ENCODE results near the gene TXNDC2.

Gene TXNDC2

DNA sequence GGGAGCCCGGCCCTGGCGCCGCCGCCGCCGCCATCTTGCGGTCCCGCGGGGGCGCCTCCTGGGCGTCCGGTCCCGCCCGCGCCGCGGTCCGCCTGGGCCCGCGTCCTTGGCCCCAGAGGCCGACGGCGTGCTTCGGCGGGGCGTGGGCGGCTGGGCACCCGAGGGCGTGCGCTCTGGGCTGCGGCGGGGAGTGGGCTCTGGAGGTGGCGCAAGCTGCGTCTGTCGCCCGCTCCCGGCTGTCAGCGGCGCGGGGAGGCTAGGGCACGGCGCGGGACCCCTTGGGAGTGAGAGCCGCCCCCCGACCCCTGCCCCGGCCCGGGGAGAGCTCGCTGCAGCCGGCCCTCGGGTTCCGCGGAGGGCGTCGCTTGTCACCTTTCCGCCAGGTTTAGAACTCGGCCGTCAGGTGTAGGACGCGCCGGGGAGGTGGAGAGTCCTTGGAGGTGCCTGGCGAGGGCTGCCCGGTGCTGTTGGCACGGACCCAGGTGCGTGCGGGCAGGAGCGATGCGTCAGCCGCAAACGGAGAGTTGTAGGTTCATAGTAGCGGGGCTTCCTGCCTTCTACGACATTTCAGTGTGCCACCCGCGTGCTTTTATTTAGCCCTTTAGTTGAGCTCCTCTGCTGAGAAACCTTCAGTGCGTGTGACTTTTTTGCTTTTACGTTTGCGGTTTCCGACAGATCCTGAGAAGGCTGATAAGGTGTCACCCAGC is 29.0 kb downstream of the TXNDC2 start:
- peak; percentile 83 for DNase-seq

- no peak for DNase-seq
Observed at GRCh38 chr18:9915291-9916076, 29.7 kb downstream of the TXNDC2 start.

- no peak for DNase-seq
Observed at GRCh38 chr18:9916077-9916639, 30.4 kb downstream of the TXNDC2 start.

DNA sequence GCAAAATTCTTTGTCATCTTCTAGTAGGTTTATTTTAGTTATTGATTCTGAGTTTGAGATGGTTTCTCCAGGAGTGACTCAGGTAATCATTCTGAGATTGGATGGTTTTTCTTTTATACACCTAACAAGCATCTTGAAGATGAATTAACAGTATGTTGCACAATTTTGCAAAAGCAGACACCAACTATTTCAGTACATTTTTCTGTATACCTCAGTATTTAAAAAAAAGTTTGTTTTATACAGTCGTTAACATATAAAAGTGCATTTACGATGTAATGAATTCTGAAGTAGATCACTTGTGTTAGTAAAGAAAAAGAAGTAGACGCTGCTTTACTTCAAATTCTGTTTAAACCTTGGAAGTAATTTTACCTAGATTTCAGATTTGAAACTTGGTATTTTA is 31.0 kb downstream of the TXNDC2 start:
- no peak for DNase-seq

GRCh38 chr18:9918016-9918680 is 32.4 kb downstream of the TXNDC2 start:
- DNase-seq = no peak

- DNase-seq = no peak
Observed at GRCh38 chr18:9919564-9920232, 33.9 kb downstream of the TXNDC2 start.

DNA sequence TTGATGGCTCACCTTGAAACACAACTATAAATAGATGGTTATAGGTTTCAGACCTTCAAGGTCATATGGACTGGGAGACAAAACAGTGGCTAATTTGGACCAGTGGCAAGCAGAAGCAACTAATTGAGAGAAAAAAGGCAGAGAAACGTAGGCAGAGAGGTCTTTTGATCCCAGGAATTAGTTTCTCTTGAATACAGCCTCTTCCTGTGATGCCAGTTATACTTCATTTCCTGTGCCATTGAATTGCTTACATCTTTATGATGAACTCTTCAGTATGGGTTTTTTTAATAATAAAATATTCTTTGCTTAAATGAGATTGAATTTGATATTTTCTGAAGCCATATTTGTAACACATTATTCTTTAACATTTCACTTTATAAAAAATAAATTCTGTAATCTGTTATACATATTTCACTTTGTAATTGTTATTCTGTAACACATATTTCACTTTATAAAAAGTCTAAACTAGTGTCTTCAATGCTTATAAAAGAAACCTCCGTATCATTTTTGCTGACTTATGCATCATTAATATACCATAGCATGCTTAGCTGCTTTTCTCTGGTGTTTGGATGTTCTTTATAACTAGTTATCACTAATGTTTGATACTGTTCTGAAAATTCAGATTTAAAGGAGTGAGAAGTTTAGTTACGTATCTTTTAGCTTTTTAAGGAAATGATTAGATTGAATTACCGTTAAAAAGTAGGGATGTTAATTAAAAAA is 37.0 kb downstream of the TXNDC2 start:
- no peak for DNase-seq

DNA sequence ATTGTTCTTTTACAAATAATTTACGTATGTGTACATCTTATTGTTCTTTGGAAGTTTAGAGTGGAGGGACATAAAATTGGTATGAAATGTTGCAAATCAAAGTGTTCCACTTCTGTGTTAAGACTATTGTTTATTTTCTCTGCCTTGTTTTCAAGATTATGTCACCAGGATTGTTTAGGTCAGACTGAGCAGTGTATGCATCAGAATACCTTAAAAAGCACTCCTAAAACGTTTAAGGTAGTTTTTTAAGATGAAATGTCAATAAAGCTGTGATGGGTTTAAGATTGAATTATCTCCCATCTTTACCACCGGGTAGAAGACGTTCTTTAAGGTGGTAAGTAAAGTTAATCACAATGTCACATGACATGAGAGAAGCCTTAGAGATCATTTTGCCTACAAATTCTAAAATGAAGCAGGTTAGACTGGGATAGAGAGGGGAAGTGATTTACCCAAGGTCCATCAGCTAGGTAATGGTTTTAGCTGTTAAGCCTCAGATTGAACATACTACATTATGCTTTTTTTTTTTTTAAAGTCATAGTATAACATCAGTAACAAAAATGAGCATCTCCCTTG is 38.7 kb downstream of the TXNDC2 start:
- no peak for DNase-seq

DNA sequence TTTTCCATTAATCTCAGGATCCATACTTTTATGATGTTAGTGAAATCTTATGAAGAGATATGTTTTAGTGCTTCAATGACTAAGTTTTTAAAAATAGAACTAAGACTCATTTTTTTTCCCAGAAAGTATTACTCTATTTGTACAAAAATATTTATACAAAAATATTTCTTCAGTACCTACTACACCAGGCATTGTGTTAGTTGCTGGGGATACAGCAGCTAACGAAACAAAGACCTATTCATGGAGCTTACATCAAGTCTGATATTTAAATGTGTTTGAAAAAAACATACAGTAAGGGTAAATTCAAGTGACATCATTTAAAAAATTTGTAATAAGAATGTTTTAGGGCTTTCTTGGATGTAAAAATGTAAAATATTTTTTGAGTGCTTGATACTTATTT is 39.6 kb downstream of the TXNDC2 start:
- DNase-seq = no peak

GRCh38 chr18:9925795-9926194 is 40.0 kb downstream of the TXNDC2 start:
- DNase-seq = no peak

GRCh38 chr18:9926223-9926894 is 40.6 kb downstream of the TXNDC2 start:
- DNase-seq = no peak

- DNase-seq = no peak
Observed at GRCh38 chr18:9926977-9927376, 41.2 kb downstream of the TXNDC2 start.

- no peak for DNase-seq
Observed at GRCh38 chr18:9927392-9928063, 41.8 kb downstream of the TXNDC2 start.

- no peak for DNase-seq
Observed at GRCh38 chr18:9928646-9929259, 43.0 kb downstream of the TXNDC2 start.

DNA sequence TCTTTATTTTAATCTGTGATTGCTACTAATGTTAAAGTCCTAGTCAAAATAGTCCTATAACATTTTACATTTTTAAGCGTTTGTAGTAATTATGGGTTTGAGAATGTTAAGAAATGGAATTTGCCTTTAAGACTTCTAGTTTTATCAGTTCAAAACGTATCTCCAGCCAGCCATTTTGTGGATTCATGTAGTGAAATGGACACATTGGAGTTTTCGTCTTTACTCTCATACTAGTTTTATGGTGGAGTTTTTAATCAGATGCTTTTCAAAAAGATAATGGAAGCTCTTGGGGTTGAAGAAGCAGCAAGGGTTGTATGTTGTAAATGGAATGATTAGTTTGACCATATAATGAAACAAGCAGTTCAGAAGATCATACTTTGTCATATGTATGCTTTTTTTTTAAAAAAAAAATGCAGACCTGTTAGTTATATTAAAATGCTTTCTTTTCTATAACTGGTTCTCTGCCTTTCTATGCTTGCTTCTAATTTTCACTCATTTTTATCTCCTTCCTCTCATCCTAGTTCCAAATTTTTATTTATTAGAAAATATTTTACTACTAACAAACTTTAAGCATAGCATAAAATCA is 44.6 kb downstream of the TXNDC2 start:
- DNase-seq = no peak

GRCh38 chr18:9931146-9931545 is 45.4 kb downstream of the TXNDC2 start:
- DNase-seq = no peak

DNA sequence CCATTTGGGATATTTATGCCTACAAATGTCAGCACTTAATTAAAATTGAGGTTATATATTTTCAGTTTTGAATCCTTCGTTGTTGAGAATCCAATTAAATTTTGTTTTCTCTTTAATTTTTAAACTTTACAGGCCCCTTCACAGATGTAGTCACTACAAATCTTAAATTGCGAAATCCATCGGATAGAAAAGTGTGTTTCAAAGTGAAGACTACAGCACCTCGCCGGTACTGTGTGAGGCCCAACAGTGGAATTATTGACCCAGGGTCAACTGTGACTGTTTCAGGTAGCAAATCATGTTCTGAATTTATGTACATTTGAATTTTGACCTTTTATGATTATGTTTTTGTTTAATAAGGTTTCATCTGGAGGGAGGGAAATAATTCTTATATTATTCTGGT is 45.9 kb downstream of the TXNDC2 start:
- no peak for DNase-seq

- no peak for DNase-seq
Observed at GRCh38 chr18:9933865-9934264, 48.1 kb downstream of the TXNDC2 start.

GRCh38 chr18:9934274-9934673 is 48.5 kb downstream of the TXNDC2 start:
- DNase-seq = no peak

Measured in stimulated activated CD4-positive, alpha-beta T cell treated with anti-CD3 and anti-CD28 coated beads, Interleukin-1b, Interleukin-23, amount 100 ng/mL, for 48 hours (primary cell).